SK-N-SH (cell line): Measurements from ENCODE around the gene ARIH2. TPM values are rescaled to one million over a fixed set of nuclear protein-coding genes. Genes with fewer than 3 reads are reported as not detected.
"Not testable (repeated sequence)": the region's sequence is repeated elsewhere in the genome, so short reads cannot be mapped to it uniquely, and the experiment has no call there.

Source experiments
- CTCF ChIA-PET: fragments of 300-600, 350-600 bp; formaldehyde crosslinking; extraction: SDS; loops from one replicate; lab custom pipeline; 2021; lab: Yijun Ruan, JAX
- POLR2A ChIA-PET: fragments of 350-600 bp; sonication (Branson Sonifier 250); formaldehyde crosslinking; extraction: SDS; loops from one replicate; lab custom pipeline; 2020; ENCODE audit warnings: antibody characterized with exemption, inconsistent platforms; lab: Yijun Ruan, JAX
- DNase-seq: peaks from one replicate; pipeline ENCODE4 v3.0.0; 2012
- H2AFZ ChIP-seq: fragments of 200-600 bp; sonication (generic); 2 replicates; pipeline ENCODE4 v1.8.1; 2016; ENCODE audit warnings: antibody characterized with exemption, mild to moderate bottlenecking, low read depth
- H3F3A ChIP-seq: fragments of 200-600 bp; sonication (generic); replicated peaks from 2 replicates; pipeline ENCODE3; 2016; ENCODE audit warnings: antibody characterized with exemption, mild to moderate bottlenecking; ENCODE audit not compliant: insufficient read depth
- H3K27ac ChIP-seq, 2 experiments: fragments of 200-500 bp in 1 of 2; fragments of 200-600 bp in 1 of 2; sonication (Bioruptor generic) in 1 of 2; sonication (generic), shearing (Covaris generic) in 1 of 2; 2 replicates each; pipeline versions ENCODE4 v1.5.1 to v1.6.1; 2014 to 2016; ENCODE audit warnings: low read depth in 2 of 2, inconsistent platforms in 1 of 2, low read length in 1 of 2, mild to moderate bottlenecking in 1 of 2, mixed read lengths in 1 of 2
- H3K27me3 ChIP-seq: fragments of 200-600 bp; sonication (generic), shearing (Covaris generic); 2 replicates; pipeline ENCODE4 v1.6.1; 2016; ENCODE audit warnings: mixed run types; ENCODE audit not compliant: insufficient read depth
- H3K36me3 ChIP-seq, 2 experiments: fragments of 200-500 bp in 1 of 2; fragments of 200-600 bp in 1 of 2; sonication (Bioruptor generic) in 1 of 2; sonication (generic) in 1 of 2; replicated peaks in 1 of 2; 2 replicates each; pipeline versions ENCODE3 to v1.5.1; 2014 to 2016; ENCODE audit warnings: low read length in 1 of 2, mild to moderate bottlenecking in 1 of 2; ENCODE audit not compliant: insufficient read depth in 2 of 2, control insufficient read depth in 1 of 2
- H3K4me1 ChIP-seq, 2 experiments: fragments of 200-500 bp in 1 of 2; fragments of 200-600 bp in 1 of 2; sonication (Bioruptor generic) in 1 of 2; sonication (generic), shearing (Covaris generic) in 1 of 2; 2 replicates each; pipeline versions ENCODE4 v1.5.1 to v1.6.1; 2014 to 2016; ENCODE audit warnings: low read depth in 1 of 2, low read length in 1 of 2, mixed run types in 1 of 2; ENCODE audit not compliant: insufficient read depth in 2 of 2, control insufficient read depth in 1 of 2
- H3K4me2 ChIP-seq: fragments of 200-600 bp; sonication (generic), shearing (Covaris generic); 2 replicates; pipeline ENCODE4 v1.6.1; 2017; ENCODE audit warnings: mixed run types
- H3K4me3 ChIP-seq, 2 experiments: fragments of 200-500 bp in 1 of 2; fragments of 200-600 bp in 1 of 2; sonication (Bioruptor generic) in 1 of 2; sonication (generic), shearing (Covaris generic) in 1 of 2; 2 replicates each; pipeline versions ENCODE4 v1.5.1 to v1.8.1; 2014 to 2016; ENCODE audit warnings: low read depth in 2 of 2, inconsistent platforms in 1 of 2, low read length in 1 of 2, mild to moderate bottlenecking in 1 of 2, mixed read lengths in 1 of 2, moderate library complexity in 1 of 2
- H3K79me2 ChIP-seq: fragments of 200-600 bp; sonication (generic); 2 replicates; pipeline ENCODE4 v1.8.1; 2017; ENCODE audit warnings: mild to moderate bottlenecking; ENCODE audit not compliant: insufficient read depth
- H3K9ac ChIP-seq: fragments of 200-600 bp; sonication (generic); 2 replicates; pipeline ENCODE4 v1.6.1; 2017; ENCODE audit warnings: mixed run types
- H3K9me2 ChIP-seq: fragments of 200-600 bp; sonication (generic); 2 replicates; pipeline ENCODE4 v1.6.1; 2017; ENCODE audit warnings: mixed run types
- H3K9me3 ChIP-seq: fragments of 200-600 bp; sonication (generic); 2 replicates; pipeline ENCODE4 v1.6.1; 2017; ENCODE audit warnings: mixed run types, mild to moderate bottlenecking, moderate library complexity
- H4K20me1 ChIP-seq: fragments of 200-600 bp; sonication (generic); 2 replicates; pipeline ENCODE4 v1.6.1; 2017; ENCODE audit warnings: mild to moderate bottlenecking, mixed run types; ENCODE audit not compliant: insufficient read depth
- ELF1 ChIP-seq: IDR thresholded peaks from 2 replicates; pipeline ENCODE4 v1.4.0; 2012
- GABPA ChIP-seq: IDR thresholded peaks from 2 replicates; pipeline ENCODE4 v1.4.0; 2012; ENCODE audit warnings: low read depth, mild to moderate bottlenecking
- MXI1 ChIP-seq: IDR thresholded peaks from 2 replicates; pipeline ENCODE4 v1.6.1; 2012; ENCODE audit warnings: mild to moderate bottlenecking, low read depth, low read length, improper control_type of control experiment
- NFIC ChIP-seq: IDR thresholded peaks from 2 replicates; pipeline ENCODE4 v1.4.0; 2012; ENCODE audit warnings: borderline replicate concordance
- PBX3 ChIP-seq: IDR thresholded peaks from 2 replicates; pipeline ENCODE4; 2012
- POLR2AphosphoS5 ChIP-seq: IDR thresholded peaks from 2 replicates; pipeline ENCODE4 v1.6.1; 2012; ENCODE audit warnings: low read depth, low read length
- RAD21 ChIP-seq: IDR thresholded peaks from 2 replicates; pipeline ENCODE4 v1.6.1; 2012; ENCODE audit warnings: mild to moderate bottlenecking, low read length
- RFX5 ChIP-seq: IDR thresholded peaks from 2 replicates; pipeline ENCODE4 v1.6.1; 2012; ENCODE audit warnings: mild to moderate bottlenecking, improper control_type of control experiment, low read length
- RXRA ChIP-seq: IDR thresholded peaks from 2 replicates; pipeline ENCODE4 v1.4.0; 2012; ENCODE audit warnings: low read depth, mild to moderate bottlenecking, borderline replicate concordance
- YY1 ChIP-seq: IDR thresholded peaks from 2 replicates; pipeline ENCODE4 v1.4.0; 2012; ENCODE audit warnings: low read depth, mild to moderate bottlenecking
- WGBS: methylation state at CpG from one replicate; pipeline ENCODE4 v1.1.6; 2017; ENCODE audit warnings: low lambda C conversion rate; 5-methylcytosine and 5-hydroxymethylcytosine counted together
- polyA plus RNA-seq, 3 experiments: library from polyadenylated mRNA; depleted of rRNA; stranded (reverse); fragments of >200 nt; gene quantifications; 2 replicates each; pipeline ENCODE4 v1.2.3, GENCODE V29; 2012
- TF ChIP-seq, protein P1 (sequence below): fragments of 150-350 bp; IDR thresholded peaks from 2 replicates; pipeline ENCODE4 v1.6.1; 2016; ENCODE audit warnings: mild to moderate bottlenecking, low read depth, low read length
- TF ChIP-seq, protein P2 (sequence below): IDR thresholded peaks from 2 replicates; pipeline ENCODE4 v1.4.0; 2012; ENCODE audit warnings: low read depth

ARIH2 gene
- polyA plus RNA-seq, 1 of the 3 experiments (the other 2 are of a cell fraction): 69.7 TPM

DNA sequence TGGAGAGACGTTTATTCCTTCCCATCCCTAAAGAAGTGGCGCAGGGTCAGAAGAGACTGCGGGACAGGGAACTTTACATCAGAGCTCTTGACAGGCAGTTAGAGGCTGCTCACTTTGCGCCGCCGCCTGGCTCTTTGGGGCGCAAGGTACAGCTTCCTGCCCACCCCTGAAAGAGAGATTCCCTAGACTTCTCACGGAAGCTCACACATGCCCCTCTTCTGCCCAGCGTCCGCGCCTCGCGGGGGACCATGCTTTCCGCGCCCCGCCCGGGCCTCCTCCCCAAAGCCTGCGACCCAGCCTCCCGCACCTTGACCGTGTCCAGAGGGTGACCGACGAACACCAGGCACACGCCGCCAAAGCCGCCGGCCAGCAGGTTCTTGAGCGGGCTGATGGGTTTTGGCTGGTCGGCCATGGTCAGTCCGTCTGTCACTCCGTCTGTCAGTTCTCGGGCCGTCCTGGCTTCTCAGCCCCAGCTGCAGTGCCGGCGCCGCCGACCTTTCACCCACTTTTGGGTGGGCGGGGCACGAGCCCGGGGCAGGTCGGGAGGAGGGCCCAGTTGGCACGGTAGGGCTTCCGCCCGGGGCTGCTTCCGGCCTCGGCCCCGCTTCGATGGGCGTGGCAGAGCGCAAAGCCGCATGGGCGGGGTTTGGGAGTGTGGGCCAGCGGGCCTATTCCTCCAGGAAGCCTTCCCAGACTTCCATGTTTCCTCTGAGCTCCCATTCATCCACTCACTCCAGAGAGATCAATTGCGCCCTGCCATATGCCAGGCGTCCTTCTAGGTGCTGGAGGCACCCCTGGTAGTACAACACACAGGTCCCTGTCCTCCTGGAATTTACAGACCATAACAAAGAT, 20.0 kb upstream of the ARIH2 start, which contains the start of gene SLC25A20:
Gene SLC25A20 (minus strand): TSS at position 500 of the 852 bp plus-strand sequence. CDS start 88 bp downstream, at position 412.
- WGBS: 4% methylated on average over 14 of the region's 54 CpGs
- Histone ChIP-seq H3K36me3 (no peaks in the 10 kb centered on the region), H3K4me3 (peak within 1 kb of the TSS; percentile 64 to 85), H2AFZ (peak within 1 kb of the TSS; percentile 95), H3K27me3 (no peaks in the 10 kb centered on the region), H3K27ac (peak within 1 kb of the TSS; percentile 48 to 59; a peak in 3 of 4 replicates), H3K9ac (peak within 1 kb of the TSS; percentile 60; the same call in 1 of the 2 replicates), H3K79me2 (no peaks in the 10 kb centered on the region), H3F3A (no peaks in the 10 kb centered on the region), H4K20me1 (no peaks in the 10 kb centered on the region), H3K9me2 (no peaks in the 10 kb centered on the region), H3K4me2 (peak within 1 kb of the TSS; percentile 94), H3K9me3 (no peaks in the 10 kb centered on the region), H3K4me1 (peaks cover 7 to 9% of the 10 kb centered on the region in 2 experiments; a peak in 1 of 4 replicates)
- TF ChIP-seq PBX3 (peak; percentile 16; the same call in 1 of the 2 replicates), GABPA (peak; percentile 73), POLR2AphosphoS5 (no peak), RAD21 (0 out of 2 replicates have a peak, but pooled peaks have one; percentile 15), MXI1 (peak; percentile 88), NFIC (0 out of 2 replicates have a peak, but pooled peaks have one; percentile 39), RXRA (peak; percentile 85), YY1 (peak; percentile 49; the same call in 1 of the 2 replicates), RFX5 (no peak), ELF1 (peak; percentile 74)
- TF ChIP-seq, protein P1, sequence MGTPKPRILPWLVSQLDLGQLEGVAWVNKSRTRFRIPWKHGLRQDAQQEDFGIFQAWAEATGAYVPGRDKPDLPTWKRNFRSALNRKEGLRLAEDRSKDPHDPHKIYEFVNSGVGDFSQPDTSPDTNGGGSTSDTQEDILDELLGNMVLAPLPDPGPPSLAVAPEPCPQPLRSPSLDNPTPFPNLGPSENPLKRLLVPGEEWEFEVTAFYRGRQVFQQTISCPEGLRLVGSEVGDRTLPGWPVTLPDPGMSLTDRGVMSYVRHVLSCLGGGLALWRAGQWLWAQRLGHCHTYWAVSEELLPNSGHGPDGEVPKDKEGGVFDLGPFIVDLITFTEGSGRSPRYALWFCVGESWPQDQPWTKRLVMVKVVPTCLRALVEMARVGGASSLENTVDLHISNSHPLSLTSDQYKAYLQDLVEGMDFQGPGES: no peak
- TF ChIP-seq, protein P2, sequence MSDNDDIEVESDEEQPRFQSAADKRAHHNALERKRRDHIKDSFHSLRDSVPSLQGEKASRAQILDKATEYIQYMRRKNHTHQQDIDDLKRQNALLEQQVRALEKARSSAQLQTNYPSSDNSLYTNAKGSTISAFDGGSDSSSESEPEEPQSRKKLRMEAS: peak; percentile 66; the same call in 1 of the 2 replicates
- CTCF ChIA-PET: interaction anchor here (0.7 to 1.6 kb wide), 3 partner anchors 12 to 133 kb away, joined by 3 to 4 read pairs (median 4); partner anchors contain the start of gene ARIH2
- DNase-seq: peak; percentile 98
- POLR2A ChIA-PET: interaction anchor here (0.6 to 2.0 kb wide), 4 partner anchors 20 to 182 kb away, joined by 3 to 6 read pairs (median 4); partner anchors contain the start of genes ARIH2 and IP6K2

DNA sequence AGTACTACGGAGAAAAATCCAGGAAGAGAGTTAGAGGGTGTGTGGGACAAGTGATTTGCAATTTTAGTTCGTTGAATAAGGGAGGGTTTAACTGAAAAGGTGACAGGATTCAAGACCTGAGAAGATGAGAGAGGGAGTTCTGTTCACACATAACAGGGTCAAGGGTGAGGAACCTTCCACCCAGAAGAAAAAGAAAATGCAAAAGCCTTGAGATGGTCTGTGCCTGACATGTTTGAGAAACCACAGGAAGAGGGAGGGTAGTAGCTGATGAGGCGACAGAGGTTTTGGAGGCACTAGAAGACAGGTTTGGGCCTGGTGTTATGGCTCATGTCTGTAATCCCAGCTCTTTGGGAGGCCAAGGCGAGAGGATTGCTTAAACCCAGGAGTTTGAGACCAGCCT, 19.4 kb upstream of the ARIH2 start:
- 95% methylated on average over 4 of the region's 4 CpGs for WGBS
- Histone ChIP-seq H3F3A (no peaks in the 10 kb centered on the region), H3K27ac (peak overlapping the region; percentile 48 to 59; a peak in 3 of 4 replicates), H3K36me3 (no peaks in the 10 kb centered on the region), H3K4me1 (peaks cover 7 to 9% of the 10 kb centered on the region in 2 experiments; a peak in 1 of 4 replicates), H3K9me2 (no peaks in the 10 kb centered on the region), H2AFZ (peak overlapping the region; percentile 95), H3K27me3 (no peaks in the 10 kb centered on the region), H3K9me3 (no peaks in the 10 kb centered on the region), H4K20me1 (no peaks in the 10 kb centered on the region), H3K9ac (peak overlapping the region; percentile 39; the same call in 1 of the 2 replicates), H3K79me2 (no peaks in the 10 kb centered on the region), H3K4me2 (peak overlapping the region; percentile 94), H3K4me3 (peak overlapping the region; percentile 64 to 85)
- no peak for DNase-seq
- no peak for TF ChIP-seq POLR2AphosphoS5
- ChIA-PET CTCF (no interaction called here), POLR2A (interaction anchor here (1.0 to 2.0 kb wide), 2 partner anchors 20 to 182 kb away, joined by 3 to 6 read pairs; partner anchors contain the start of genes ARIH2 and IP6K2)

DNA sequence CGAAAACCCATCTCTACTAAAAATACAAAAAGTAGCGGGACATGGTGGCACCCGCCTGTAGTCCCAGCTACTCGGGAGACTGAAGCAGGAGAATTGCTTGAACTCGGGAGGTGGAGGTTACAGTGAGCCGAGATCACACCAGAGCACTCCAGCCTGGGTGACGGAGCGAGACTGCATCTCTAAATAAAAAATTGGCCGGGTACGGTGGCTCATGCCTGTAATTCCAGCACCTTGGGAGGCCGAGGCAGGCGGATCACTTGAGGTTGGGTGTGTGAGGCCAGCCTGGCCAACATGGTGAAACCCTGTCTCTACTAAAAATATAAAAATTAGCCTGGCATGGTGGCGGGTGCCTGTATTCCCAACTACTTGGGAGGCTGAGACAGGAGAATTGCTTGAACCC, 11.6 kb upstream of the ARIH2 start:
- H3K79me2 ChIP-seq, H3K4me2 ChIP-seq, DNase-seq, H3K9me2 ChIP-seq, H3K27ac ChIP-seq, H4K20me1 ChIP-seq, H3K4me1 ChIP-seq, CTCF ChIA-PET, H3F3A ChIP-seq, H3K36me3 ChIP-seq, H3K9ac ChIP-seq, H2AFZ ChIP-seq, H3K27me3 ChIP-seq, H3K9me3 ChIP-seq, H3K4me3 ChIP-seq: not testable (repeated sequence)
- POLR2A ChIA-PET: interaction anchor here (0.7 kb wide), 1 partner anchor 193 kb away, joined by 3 read pairs; no protein-coding TSS in a partner anchor
- 99% methylated on average over 13 of the region's 13 CpGs for WGBS
